Left cardiac atrium (tissue), 4 donors: ENCODE measurements around the gene EPX. TPM values are rescaled to one million over a fixed set of nuclear protein-coding genes. Genes with fewer than 3 reads are reported as not detected.

ENCODE experiments used
- ATAC-seq, 2 donors: fragments of 200-7000 bp; cut with Tn5 transposase; one replicate each; pipeline ENCODE4 v1.9.1; 2020; ENCODE audit warnings: mild to moderate bottlenecking in 2 of 2, moderate library complexity in 2 of 2
- DNase-seq: peaks from one replicate; pipeline ENCODE4 v3.0.0-alpha.2; 2020
- intact Hi-C, 2 donors: fragments of 100-400 bp; cut with DNase I; formaldehyde crosslinking; loops; one replicate each; pipeline versions ENCODE4 v1.14.1 to v1.15.1; 2022 to 2023
- total RNA-seq, 2 donors: library from RNA; stranded (reverse); fragmentation: NEBNext Ultra II Directional; extraction: Animal tissue kit (Norgen Biotek cat#: 25700); gene quantifications; one replicate each; pipeline ENCODE4 v1.2.1, GENCODE V29; 2021
- donor health status: DM: no; HTN: yes; CAD: no.
- donor health status: DM: no; HTN: yes; CAD: no; lungs with severe emphysema.
- donor health status: DM: yes; HTN: yes; CAD: no.
- donor health status: Dilated cardiomyopathy.

The EPX gene
- total RNA-seq, 2 donors from 2014 or later = not detected

DNA sequence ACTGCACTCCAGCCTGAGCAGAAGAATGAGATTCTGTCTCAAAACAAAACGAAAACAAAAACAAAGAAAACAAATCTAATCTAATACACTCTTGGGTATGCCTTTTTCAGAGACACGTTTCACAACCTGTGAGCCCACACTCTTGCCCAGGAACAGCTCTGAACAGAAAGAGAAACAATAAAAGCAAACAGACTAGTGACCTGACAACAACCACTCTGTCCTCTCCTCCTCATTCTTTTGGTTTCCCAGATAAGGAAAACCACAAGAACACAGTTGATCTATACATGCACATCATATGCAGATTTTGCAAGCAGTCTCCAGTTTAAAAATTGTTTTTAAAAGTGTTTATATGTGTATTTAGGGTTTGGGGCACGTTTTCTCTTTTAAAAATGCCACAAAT is 25.2 kb downstream of the EPX start:
- no peak for ATAC-seq

GRCh38 chr17:58219007-58219788 is 26.7 kb downstream of the EPX start, which contains the start of gene MKS1:
Gene MKS1, minus strand, starts transcription at chr17:58219255. Its CDS starts 25 bp downstream, at chr17:58219230.
- intact Hi-C loops = no loop called here
- ATAC-seq (peak; percentile 100), DNase-seq (peak; percentile 97)

More for the DNA sequence above, 25.2 kb downstream of the EPX start:
- intact Hi-C loops = no loop called here
- DNase-seq = no peak

GRCh38 chr17:58219789-58220183 is 27.3 kb downstream of the EPX start:
- intact Hi-C loops = no loop called here
- DNase-seq (no peak), ATAC-seq (no peak)

DNA sequence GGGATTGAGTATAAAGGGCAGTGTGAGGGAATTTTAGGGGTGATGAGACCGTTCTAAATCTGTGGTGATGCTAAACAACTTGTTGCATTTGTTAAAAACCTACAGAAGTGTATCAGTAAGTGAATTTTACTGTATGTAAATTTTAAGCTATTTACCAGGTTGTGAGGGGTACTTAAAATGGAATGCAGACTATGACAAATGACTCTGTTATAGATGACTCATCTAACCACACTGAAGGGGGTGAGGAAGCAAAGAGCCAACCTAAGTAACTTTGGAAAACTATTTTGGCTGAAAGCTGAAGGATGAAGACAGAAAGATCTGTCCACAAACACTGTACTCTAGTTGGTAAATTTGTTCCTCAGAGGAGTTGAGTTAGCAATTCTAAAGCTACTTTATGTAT is 31.8 kb downstream of the EPX start:
- no peak for DNase-seq
- no peak for ATAC-seq
- intact Hi-C loops = no loop called here

DNA sequence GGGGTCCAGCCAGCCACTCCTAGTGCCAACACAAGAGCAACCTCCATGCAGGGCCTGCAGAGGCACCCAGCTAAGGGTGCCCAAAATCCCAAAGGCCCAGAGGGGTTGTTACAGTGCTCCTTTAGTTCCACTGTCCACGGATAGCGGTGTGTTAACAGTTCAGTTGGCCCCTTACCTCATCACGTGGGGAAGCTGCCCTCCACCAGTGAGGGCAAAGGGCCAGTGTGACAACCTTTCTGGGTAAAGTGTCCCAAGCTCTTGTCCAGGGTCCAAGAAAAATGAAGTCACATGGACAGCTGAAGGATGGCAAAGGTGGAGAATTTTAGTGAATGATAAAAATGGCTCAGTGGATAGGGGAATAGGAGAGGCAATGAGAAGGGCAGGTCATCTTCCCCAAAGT is 35.2 kb downstream of the EPX start:
- ATAC-seq (no peak), DNase-seq (no peak)
- intact Hi-C loops = no loop called here

GRCh38 chr17:58228679-58229078 is 36.2 kb downstream of the EPX start:
- intact Hi-C loops = no loop called here

DNA sequence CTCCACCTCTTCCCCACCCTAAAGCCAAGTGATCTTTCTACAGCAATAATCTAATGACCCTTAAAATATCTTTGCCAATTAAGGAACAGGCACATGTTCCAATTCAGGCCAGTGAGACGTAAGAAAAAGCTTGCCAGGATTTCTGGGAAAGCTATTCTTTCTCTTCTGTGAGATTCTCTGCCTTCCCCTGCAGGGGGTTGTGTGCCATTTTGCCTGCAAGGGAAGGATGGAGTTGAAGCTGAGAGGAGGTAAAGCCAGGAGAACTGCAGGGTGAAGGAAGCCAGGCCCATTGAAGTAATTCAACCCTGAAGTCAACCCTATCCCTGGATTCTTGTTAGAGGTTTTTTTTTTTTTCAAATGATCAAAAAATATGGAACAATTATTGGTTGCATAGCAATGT is 36.9 kb downstream of the EPX start:
- intact Hi-C loops = no loop called here
- ATAC-seq = no peak

More at GRCh38 chr17:58228679-58229078, 36.2 kb downstream of the EPX start:
- ATAC-seq (no peak), DNase-seq (no peak)

GRCh38 chr17:58229881-58230280 is 37.4 kb downstream of the EPX start:
- DNase-seq = no peak
- no peak for ATAC-seq
- intact Hi-C loops = no loop called here

More for the DNA sequence above, 36.9 kb downstream of the EPX start:
- DNase-seq = no peak

DNA sequence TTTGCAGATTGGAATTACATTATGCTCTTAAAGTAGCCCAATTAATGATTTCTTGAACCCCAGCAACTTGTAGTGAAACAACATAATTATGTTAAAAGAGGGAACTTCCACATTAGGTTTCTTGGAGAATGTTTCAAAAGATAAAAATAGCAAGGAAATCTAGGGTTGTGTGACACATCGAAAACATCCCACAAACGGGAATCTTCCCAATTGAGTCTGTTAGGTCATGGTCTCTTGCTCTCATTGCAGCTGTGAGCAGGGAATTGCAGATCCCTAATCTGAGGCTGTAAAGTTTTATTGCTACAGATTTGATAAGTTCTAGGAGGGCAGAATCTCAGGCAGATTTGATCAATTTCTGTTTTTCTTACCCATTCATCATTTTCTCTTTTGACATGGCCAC is 39.1 kb downstream of the EPX start:
- intact Hi-C loops = no loop called here
- ATAC-seq (no peak), DNase-seq (no peak)

DNA sequence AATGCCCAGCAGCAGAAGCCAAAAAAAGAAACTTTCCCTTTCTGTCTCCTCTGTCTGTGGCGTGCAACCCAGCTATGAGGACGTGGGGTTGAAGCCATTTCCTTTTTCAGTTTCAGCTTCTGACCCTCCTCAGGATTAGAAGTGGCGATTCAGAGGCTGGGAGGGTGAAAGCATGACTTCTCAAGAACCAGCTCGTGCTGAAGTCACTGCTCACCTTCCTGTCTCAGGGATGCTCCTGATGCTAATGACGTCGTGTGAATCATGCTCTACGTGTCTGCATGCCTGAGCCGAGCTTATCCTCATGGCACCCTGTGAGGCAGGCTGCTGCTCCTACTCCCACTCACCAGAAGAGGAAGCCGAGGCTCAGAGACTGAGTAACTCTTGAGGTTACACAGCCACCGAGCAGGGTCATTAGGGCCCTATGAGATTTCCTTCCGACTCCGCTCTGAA is 40.2 kb downstream of the EPX start:
- DNase-seq (no peak), ATAC-seq (peak in 1 of 2 donors; percentile 78)
- intact Hi-C loops = no loop called here

GRCh38 chr17:58233543-58233942 is 41.0 kb downstream of the EPX start:
- ATAC-seq (peak in 1 of 2 donors; percentile 25), DNase-seq (no peak)
- intact Hi-C loops = no loop called here

GRCh38 chr17:58234512-58234911 is 42.0 kb downstream of the EPX start:
- no peak for DNase-seq
- intact Hi-C loops = no loop called here
- ATAC-seq = no peak

DNA sequence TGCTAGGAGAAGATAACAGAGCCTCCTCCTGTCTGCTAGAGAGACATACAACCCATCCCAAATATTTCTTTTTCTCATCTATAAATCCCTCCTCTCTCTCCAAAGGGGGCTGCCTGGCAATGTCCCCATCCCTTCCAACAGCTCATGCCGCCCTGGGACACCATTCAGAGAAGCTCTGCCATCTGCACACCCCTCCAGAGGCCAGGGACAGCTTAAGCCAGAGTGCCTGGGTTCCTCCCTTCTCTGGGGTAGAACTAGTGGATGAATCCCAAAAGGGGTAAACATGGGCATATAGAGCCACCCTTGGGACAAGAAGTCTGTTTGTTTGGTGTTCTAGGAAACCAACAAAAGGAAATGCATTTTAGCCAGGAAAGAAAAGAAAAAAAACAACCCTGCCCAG is 43.3 kb downstream of the EPX start:
- intact Hi-C loops = no loop called here
- ATAC-seq = no peak

GRCh38 chr17:58236394-58236793 is 43.9 kb downstream of the EPX start:
- ATAC-seq = no peak
- intact Hi-C loops = no loop called here

More for the DNA sequence above, 43.3 kb downstream of the EPX start:
- no peak for DNase-seq

GRCh38 chr17:58238147-58238634 is 45.7 kb downstream of the EPX start, which contains the start of gene LPO:
Gene LPO, plus strand, starts transcription at chr17:58238584. Its CDS starts 4,396 bp downstream, at chr17:58242980.
- intact Hi-C loops = no loop called here

More at GRCh38 chr17:58236394-58236793, 43.9 kb downstream of the EPX start:
- no peak for DNase-seq

GRCh38 chr17:58239987-58240386 is 47.5 kb downstream of the EPX start:
- DNase-seq (no peak), ATAC-seq (no peak)
- intact Hi-C loops = loop anchor here in 1 of 2 donors (10.0 kb wide), 1 partner anchor 175 kb away; the partner anchor contains the start of gene RNF43

More at GRCh38 chr17:58238147-58238634, 45.7 kb downstream of the EPX start, which contains the start of gene LPO:
- DNase-seq (no peak), ATAC-seq (no peak)

DNA sequence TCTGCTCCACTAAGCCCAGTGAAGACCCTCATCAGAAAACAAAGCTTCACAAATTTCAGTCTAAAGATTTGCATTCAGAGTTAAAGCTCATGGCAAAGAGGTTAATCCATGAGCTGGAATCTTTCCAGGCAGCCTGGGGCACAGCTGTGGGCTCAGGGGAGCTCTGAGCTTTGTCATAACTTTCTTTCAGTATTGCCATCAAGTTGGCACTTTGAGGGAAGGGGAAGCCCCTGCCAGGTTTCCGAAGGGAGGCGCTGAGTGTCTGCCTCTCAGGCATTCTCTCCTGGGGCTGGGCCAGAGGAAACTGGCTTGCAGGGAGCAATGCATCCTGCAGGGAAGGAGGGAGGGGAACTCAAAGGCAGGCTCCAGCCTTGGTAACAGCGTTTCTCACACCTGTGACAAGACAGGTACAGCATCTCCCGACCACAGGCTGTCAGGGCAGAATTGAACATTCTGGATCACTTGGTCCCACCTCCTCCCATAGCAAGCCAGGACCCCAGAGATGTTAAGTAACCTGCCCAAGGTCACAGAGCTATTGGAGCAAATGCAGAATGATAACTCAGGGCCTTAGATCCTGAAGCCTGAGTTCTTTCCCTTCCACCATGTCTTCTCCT is 49.8 kb downstream of the EPX start:
- intact Hi-C loops = loop anchor here in 1 of 2 donors (10.0 kb wide), 1 partner anchor 173 kb away; the partner anchor contains the start of gene RNF43
- no peak for ATAC-seq
- DNase-seq = no peak

DNA sequence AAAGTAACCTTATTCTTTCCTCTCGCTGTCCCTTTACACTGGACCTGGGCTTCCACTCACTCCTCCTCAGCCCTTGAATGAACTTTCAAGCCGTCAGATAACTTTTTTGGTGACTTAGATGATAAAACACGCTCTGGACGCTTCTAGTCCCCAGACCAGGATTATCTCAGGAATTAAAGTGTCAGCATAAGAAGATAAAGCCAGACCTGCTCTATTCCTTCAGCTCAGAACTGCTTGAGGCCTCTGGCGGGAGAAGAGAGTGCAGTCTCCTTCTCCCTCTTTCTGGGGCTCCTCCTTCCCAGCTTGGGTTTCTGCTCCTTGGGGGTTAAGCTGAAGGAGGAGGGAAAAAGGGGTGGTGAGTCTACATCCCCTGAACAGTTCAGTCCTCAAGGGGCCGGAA is 52.4 kb downstream of the EPX start:
- ATAC-seq = no peak
- DNase-seq = no peak
- intact Hi-C loops = loop anchor here in 1 of 2 donors (10.0 kb wide), 1 partner anchor 170 kb away; the partner anchor contains the start of gene RNF43

- DNase-seq (no peak), ATAC-seq (no peak)
- intact Hi-C loops = loop anchor here in 1 of 2 donors (10.0 kb wide), 1 partner anchor 169 kb away; the partner anchor contains the start of gene RNF43
Observed at GRCh38 chr17:58245428-58246103, 53.0 kb downstream of the EPX start.
